ENCODE data around the gene APP.

Gene APP

GRCh38 chr21:25977068-25977611, 193.4 kb downstream of the APP start:
- H3K9me3 ChIP-seq (ENCODE audit: insufficient read depth, low read length): 0 out of 2 replicates have a peak, but pooled peaks cover 3% of the 10 kb centered on the region
- TF ChIP-seq EZH2phosphoT487 (conservative IDR thresholded peaks at IDR 0.05; ENCODE audit: low read length) (no peak), CTCF (IDR thresholded peaks at IDR 0.05; ENCODE audit: insufficient read depth, low read length, poor library complexity, severe bottlenecking) (no peak)
- H3K9me2 ChIP-seq (replicated peaks; ENCODE audit: insufficient read depth, low read length): no peaks in the 10 kb centered on the region
- no peak overlapping the region for H3K4me3 ChIP-seq (ENCODE audit: insufficient read depth, low read length, poor library complexity, severe bottlenecking)
- H2AFZ ChIP-seq (ENCODE audit: low read depth, low read length, severe bottlenecking): no peak overlapping the region
- H3K27ac ChIP-seq (ENCODE audit: low read depth, low read length): no peak overlapping the region
- no peaks in the 10 kb centered on the region for H3K27me3 ChIP-seq (ENCODE audit: low read length)
- no peak overlapping the region for H3K9ac ChIP-seq (ENCODE audit: low read length)
- no peaks in the 10 kb centered on the region for H4K20me1 ChIP-seq (ENCODE audit: low read depth, low read length)
- H3F3A ChIP-seq (ENCODE audit: insufficient read depth): no peaks in the 10 kb centered on the region; the same call in 1 of the 2 replicates
- no peak overlapping the region for H3K4me2 ChIP-seq (ENCODE audit: low read depth, low read length, poor library complexity, severe bottlenecking)
- no peaks in the 10 kb centered on the region for H3K36me3 ChIP-seq (ENCODE audit: low read length)
- no peaks in the 10 kb centered on the region for H3K79me2 ChIP-seq (ENCODE audit: insufficient read depth, low read length)

- no peaks in the 10 kb centered on the region for H3K27me3 ChIP-seq (ENCODE audit: low read length)
- H3K9me2 ChIP-seq (replicated peaks; ENCODE audit: insufficient read depth, low read length): no peaks in the 10 kb centered on the region
- no peak overlapping the region for H3K9ac ChIP-seq (ENCODE audit: low read length)
- no peak overlapping the region for H3K4me2 ChIP-seq (ENCODE audit: low read depth, low read length, poor library complexity, severe bottlenecking)
- H3K36me3 ChIP-seq (ENCODE audit: low read length): no peaks in the 10 kb centered on the region
- H3F3A ChIP-seq (ENCODE audit: insufficient read depth): no peaks in the 10 kb centered on the region; the same call in 1 of the 2 replicates
- H2AFZ ChIP-seq (ENCODE audit: low read depth, low read length, severe bottlenecking): no peak overlapping the region
- no peak overlapping the region for H3K4me3 ChIP-seq (ENCODE audit: insufficient read depth, low read length, poor library complexity, severe bottlenecking)
- no peaks in the 10 kb centered on the region for H3K79me2 ChIP-seq (ENCODE audit: insufficient read depth, low read length)
- H4K20me1 ChIP-seq (ENCODE audit: low read depth, low read length): no peaks in the 10 kb centered on the region
- no peak for TF ChIP-seq CTCF (IDR thresholded peaks at IDR 0.05; ENCODE audit: insufficient read depth, low read length, poor library complexity, severe bottlenecking)
- no peak for TF ChIP-seq EZH2phosphoT487 (conservative IDR thresholded peaks at IDR 0.05; ENCODE audit: low read length)
- no peak overlapping the region for H3K27ac ChIP-seq (ENCODE audit: low read depth, low read length)
- peaks cover 3% of the 10 kb centered on the region; the same call in 1 of the 2 replicates for H3K9me3 ChIP-seq (ENCODE audit: insufficient read depth, low read length)
These were observed 195.6 kb downstream of the APP start for GRCh38 chr21:25974964-25975363.

- no peaks in the 10 kb centered on the region for H4K20me1 ChIP-seq (ENCODE audit: low read depth, low read length)
- TF ChIP-seq EZH2phosphoT487 (conservative IDR thresholded peaks at IDR 0.05; ENCODE audit: low read length) (no peak), CTCF (IDR thresholded peaks at IDR 0.05; ENCODE audit: insufficient read depth, low read length, poor library complexity, severe bottlenecking) (no peak)
These were observed 200.2 kb downstream of the APP start for GRCh38 chr21:25970254-25970930.

More at GRCh38 chr21:25970254-25970930, 200.2 kb downstream of the APP start:
- H3K4me3 ChIP-seq (ENCODE audit: insufficient read depth, low read length, poor library complexity, severe bottlenecking): no peak overlapping the region
- no peak overlapping the region for H3K9ac ChIP-seq (ENCODE audit: low read length)
- H3K79me2 ChIP-seq (ENCODE audit: insufficient read depth, low read length): no peaks in the 10 kb centered on the region
- no peaks in the 10 kb centered on the region for H3K9me2 ChIP-seq (replicated peaks; ENCODE audit: insufficient read depth, low read length)
- no peak overlapping the region for H2AFZ ChIP-seq (ENCODE audit: low read depth, low read length, severe bottlenecking)
- no peaks in the 10 kb centered on the region for H3K27me3 ChIP-seq (ENCODE audit: low read length)
- H3K36me3 ChIP-seq (ENCODE audit: low read length): no peaks in the 10 kb centered on the region
- peaks cover 3% of the 10 kb centered on the region; the same call in 1 of the 2 replicates for H3K9me3 ChIP-seq (ENCODE audit: insufficient read depth, low read length)
- H3K27ac ChIP-seq (ENCODE audit: low read depth, low read length): no peak overlapping the region
- H3K4me2 ChIP-seq (ENCODE audit: low read depth, low read length, poor library complexity, severe bottlenecking): no peak overlapping the region
- H3F3A ChIP-seq (ENCODE audit: insufficient read depth): peaks cover 9% of the 10 kb centered on the region; the same call in 1 of the 2 replicates
